ENCODE results near the gene MAGEC3. TPM values are rescaled to one million over a fixed set of nuclear protein-coding genes. Genes with fewer than 3 reads are reported as not detected.

Gene MAGEC3, protein sequence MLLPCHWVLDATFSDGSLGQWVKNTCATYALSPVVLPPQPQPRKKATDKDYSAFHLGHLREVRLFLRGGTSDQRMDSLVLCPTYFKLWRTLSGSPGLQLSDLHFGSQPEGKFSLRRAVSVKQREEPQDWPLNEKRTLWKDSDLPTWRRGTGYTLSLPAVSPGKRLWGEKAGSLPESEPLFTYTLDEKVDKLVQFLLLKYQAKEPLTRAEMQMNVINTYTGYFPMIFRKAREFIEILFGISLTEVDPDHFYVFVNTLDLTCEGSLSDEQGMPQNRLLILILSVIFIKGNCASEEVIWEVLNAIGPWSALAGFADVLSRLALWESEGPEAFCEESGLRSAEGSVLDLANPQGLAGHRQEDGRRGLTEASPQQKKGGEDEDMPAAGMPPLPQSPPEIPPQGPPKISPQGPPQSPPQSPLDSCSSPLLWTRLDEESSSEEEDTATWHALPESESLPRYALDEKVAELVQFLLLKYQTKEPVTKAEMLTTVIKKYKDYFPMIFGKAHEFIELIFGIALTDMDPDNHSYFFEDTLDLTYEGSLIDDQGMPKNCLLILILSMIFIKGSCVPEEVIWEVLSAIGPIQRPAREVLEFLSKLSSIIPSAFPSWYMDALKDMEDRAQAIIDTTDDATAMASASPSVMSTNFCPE
- total RNA-seq (not detected in 2 replicates), polyA plus RNA-seq (not detected in 2 replicates)

DNA sequence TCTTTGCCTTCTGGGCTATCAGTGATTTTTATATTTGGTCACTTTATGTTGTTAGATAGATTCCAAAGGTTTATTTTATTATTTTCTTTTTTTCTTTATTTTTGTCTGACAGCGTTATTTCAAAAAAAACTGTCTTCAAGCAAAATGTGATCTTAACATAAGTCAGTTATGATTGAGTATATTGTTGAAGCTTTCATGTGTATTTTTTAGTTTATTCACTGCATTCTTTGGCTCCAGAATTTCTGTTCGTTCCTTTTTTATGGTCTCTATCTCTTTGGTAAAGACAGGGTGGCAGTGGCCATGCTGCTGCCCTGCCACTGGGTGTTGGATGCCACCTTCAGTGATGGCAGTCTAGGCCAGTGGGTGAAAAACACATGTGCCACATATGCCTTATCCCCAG is at the start of gene MAGEC3:
Gene MAGEC3 (plus strand): TSS at position 301 of the 400 bp plus-strand sequence. CDS start 0 bp downstream, at position 301.
- Histone ChIP-seq H3K4me3 (no peak within 1 kb of the TSS), H3K36me3 (no peaks in the 10 kb centered on the region), H3K27ac (no peak within 1 kb of the TSS), H3K27me3 (no peaks in the 10 kb centered on the region), H3K9me3 (ENCODE audit: low read depth) (peaks cover 5% of the 10 kb centered on the region), H3K4me1 (ENCODE audit: low read depth) (no peaks in the 10 kb centered on the region)
- TF ChIP-seq, protein P1, sequence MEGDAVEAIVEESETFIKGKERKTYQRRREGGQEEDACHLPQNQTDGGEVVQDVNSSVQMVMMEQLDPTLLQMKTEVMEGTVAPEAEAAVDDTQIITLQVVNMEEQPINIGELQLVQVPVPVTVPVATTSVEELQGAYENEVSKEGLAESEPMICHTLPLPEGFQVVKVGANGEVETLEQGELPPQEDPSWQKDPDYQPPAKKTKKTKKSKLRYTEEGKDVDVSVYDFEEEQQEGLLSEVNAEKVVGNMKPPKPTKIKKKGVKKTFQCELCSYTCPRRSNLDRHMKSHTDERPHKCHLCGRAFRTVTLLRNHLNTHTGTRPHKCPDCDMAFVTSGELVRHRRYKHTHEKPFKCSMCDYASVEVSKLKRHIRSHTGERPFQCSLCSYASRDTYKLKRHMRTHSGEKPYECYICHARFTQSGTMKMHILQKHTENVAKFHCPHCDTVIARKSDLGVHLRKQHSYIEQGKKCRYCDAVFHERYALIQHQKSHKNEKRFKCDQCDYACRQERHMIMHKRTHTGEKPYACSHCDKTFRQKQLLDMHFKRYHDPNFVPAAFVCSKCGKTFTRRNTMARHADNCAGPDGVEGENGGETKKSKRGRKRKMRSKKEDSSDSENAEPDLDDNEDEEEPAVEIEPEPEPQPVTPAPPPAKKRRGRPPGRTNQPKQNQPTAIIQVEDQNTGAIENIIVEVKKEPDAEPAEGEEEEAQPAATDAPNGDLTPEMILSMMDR (IDR thresholded peaks at IDR 0.05; ENCODE audit: low read depth, low read length), result no peak
- no peak for DNase-seq (ENCODE audit: low read depth in 1 of 2, low spot score in 1 of 2)

DNA sequence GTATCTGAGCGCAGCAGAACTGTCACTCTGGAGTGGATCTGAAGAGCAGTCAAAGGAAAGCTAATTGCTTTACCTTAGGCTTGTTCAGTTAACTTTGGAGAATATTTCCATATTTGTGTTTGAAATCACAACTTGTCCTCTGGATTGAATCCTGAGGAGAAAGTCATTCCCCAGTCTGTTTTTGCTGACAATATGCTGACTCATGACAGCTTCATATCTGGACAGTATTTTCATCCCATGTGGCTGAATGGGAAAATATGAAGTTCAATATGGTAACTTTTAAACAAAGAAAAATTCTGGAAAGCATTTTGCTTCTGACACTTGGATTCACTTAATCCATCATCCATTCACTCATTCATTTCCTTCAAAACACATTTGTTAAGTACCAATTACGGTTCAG is 46.3 kb upstream of the MAGEC3 start:
- Histone ChIP-seq H3K36me3 (no peaks in the 10 kb centered on the region), H3K4me3 (no peak overlapping the region), H3K4me1 (ENCODE audit: low read depth) (no peaks in the 10 kb centered on the region), H3K27ac (no peak overlapping the region), H3K9me3 (ENCODE audit: low read depth) (no peaks in the 10 kb centered on the region), H3K27me3 (no peaks in the 10 kb centered on the region)
- DNase-seq (ENCODE audit: low read depth in 1 of 2, low spot score in 1 of 2), result no peak
- TF ChIP-seq, protein P1 (IDR thresholded peaks at IDR 0.05; ENCODE audit: low read depth, low read length), result no peak

DNA sequence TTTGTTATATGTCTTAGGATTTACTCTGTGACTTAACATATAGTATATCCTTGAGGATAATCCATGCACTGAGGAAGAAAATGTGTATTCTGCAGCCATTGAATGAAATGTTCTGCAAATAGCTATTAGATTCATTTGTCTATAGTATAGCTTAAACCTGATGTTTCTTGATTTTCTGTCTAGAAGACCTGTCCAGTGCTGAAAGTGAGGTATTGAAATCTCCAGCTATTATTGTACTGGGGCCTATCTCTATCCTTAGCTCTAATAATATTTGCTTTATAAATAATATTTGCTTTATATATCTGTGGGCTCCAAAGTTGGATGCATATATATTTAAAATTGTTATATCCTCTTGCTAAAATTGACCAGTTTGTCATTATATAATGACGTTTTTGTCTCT is 26.7 kb upstream of the MAGEC3 start:
- no peaks in the 10 kb centered on the region for H3K27me3 ChIP-seq
- H3K4me3 ChIP-seq, result no peak overlapping the region
- no peaks in the 10 kb centered on the region for H3K4me1 ChIP-seq (ENCODE audit: low read depth)
- no peak overlapping the region for H3K27ac ChIP-seq
- H3K36me3 ChIP-seq, result no peaks in the 10 kb centered on the region
- no peaks in the 10 kb centered on the region for H3K9me3 ChIP-seq (ENCODE audit: low read depth)
- TF ChIP-seq, protein P1 (IDR thresholded peaks at IDR 0.05; ENCODE audit: low read depth, low read length), result no peak
- DNase-seq (ENCODE audit: low read depth in 1 of 2, low spot score in 1 of 2), result no peak

- TF ChIP-seq, protein P1 (IDR thresholded peaks at IDR 0.05; ENCODE audit: low read depth, low read length), result no peak
- Histone ChIP-seq H3K27ac (no peak overlapping the region), H3K9me3 (ENCODE audit: low read depth) (no peaks in the 10 kb centered on the region), H3K4me1 (ENCODE audit: low read depth) (no peaks in the 10 kb centered on the region), H3K36me3 (no peaks in the 10 kb centered on the region), H3K27me3 (no peaks in the 10 kb centered on the region), H3K4me3 (no peak overlapping the region)
- DNase-seq (ENCODE audit: low read depth in 1 of 2, low spot score in 1 of 2), result no peak
Measured at GRCh38 chrX:141814213-141814857, 23.8 kb upstream of the MAGEC3 start.

GRCh38 chrX:141815904-141816303 is 22.2 kb upstream of the MAGEC3 start:
- Histone ChIP-seq H3K4me1 (ENCODE audit: low read depth) (no peaks in the 10 kb centered on the region), H3K9me3 (ENCODE audit: low read depth) (no peaks in the 10 kb centered on the region), H3K36me3 (no peaks in the 10 kb centered on the region), H3K27ac (no peak overlapping the region), H3K27me3 (no peaks in the 10 kb centered on the region), H3K4me3 (no peak overlapping the region)
- no peak for DNase-seq (ENCODE audit: low read depth in 1 of 2, low spot score in 1 of 2)
- TF ChIP-seq, protein P1 (IDR thresholded peaks at IDR 0.05; ENCODE audit: low read depth, low read length), result no peak
